NCI-H2029 treated with DMSO at 0.1 percent for 48 hours (cell line): ENCODE measurements around the gene TSPAN18.

Experiments
- DNase-seq: peaks from one replicate; lab custom pipeline; 2025; lab: John Stamatoyannopoulos, UW

The TSPAN18 gene

GRCh38 chr11:44957776-44958564, 231.2 kb downstream of the TSPAN18 start:
- DNase-seq, result peak; percentile 29

GRCh38 chr11:44959064-44959463, 232.3 kb downstream of the TSPAN18 start:
- no peak for DNase-seq

GRCh38 chr11:44960200-44960845, 233.6 kb downstream of the TSPAN18 start:
- DNase-seq, result no peak

GRCh38 chr11:44962464-44962863, 235.7 kb downstream of the TSPAN18 start:
- no peak for DNase-seq

- no peak for DNase-seq
Observed at GRCh38 chr11:44963136-44963535, 236.4 kb downstream of the TSPAN18 start.

GRCh38 chr11:44963948-44964347, 237.2 kb downstream of the TSPAN18 start:
- no peak for DNase-seq

GRCh38 chr11:44964526-44965209, 237.9 kb downstream of the TSPAN18 start:
- no peak for DNase-seq

GRCh38 chr11:44966694-44967093, 239.9 kb downstream of the TSPAN18 start:
- DNase-seq, result no peak

GRCh38 chr11:44967930-44968496, 241.3 kb downstream of the TSPAN18 start:
- no peak for DNase-seq

GRCh38 chr11:44968510-44968909, 241.7 kb downstream of the TSPAN18 start:
- DNase-seq, result no peak

- no peak for DNase-seq
Observed at GRCh38 chr11:44969651-44970252, 243.0 kb downstream of the TSPAN18 start.

- no peak for DNase-seq
Observed at GRCh38 chr11:44970293-44970692, 243.5 kb downstream of the TSPAN18 start.

- no peak for DNase-seq
Observed at GRCh38 chr11:44971185-44971584, 244.4 kb downstream of the TSPAN18 start.

GRCh38 chr11:44972746-44973435, 246.1 kb downstream of the TSPAN18 start:
- DNase-seq, result no peak

- DNase-seq, result no peak
Observed at GRCh38 chr11:44973632-44974401, 247.1 kb downstream of the TSPAN18 start.

GRCh38 chr11:44974402-44975000, 247.7 kb downstream of the TSPAN18 start:
- no peak for DNase-seq

- DNase-seq, result no peak
Observed at GRCh38 chr11:44976576-44976975, 249.8 kb downstream of the TSPAN18 start.

GRCh38 chr11:44977493-44977984, 250.8 kb downstream of the TSPAN18 start:
- no peak for DNase-seq

GRCh38 chr11:44978274-44978960, 251.7 kb downstream of the TSPAN18 start:
- DNase-seq, result peak; percentile 94

GRCh38 chr11:44978961-44979331, 252.2 kb downstream of the TSPAN18 start:
- DNase-seq, result peak; percentile 97
